ENCODE results near the gene SMARCC1.

GRCh38 chr3:47772788-47773187 lies 8.9 kb downstream of the SMARCC1 start:
- TF ChIP-seq POLR2AphosphoS5 (IDR thresholded peaks at IDR 0.05) (no peak), POLR2A (IDR thresholded peaks at IDR 0.05) (no peak), EP300 (IDR thresholded peaks at IDR 0.05) (no peak)

All from upper lobe of left lung (tissue), 4 donors.